CD4-positive, alpha-beta T cell treated with Interleukin-4 for 4 hours (primary cell): Measurements from ENCODE around the gene AGA.

Experiments
- DNase-seq: peaks from one replicate; pipeline ENCODE4 v3.0.0-alpha.2; 2020

Gene AGA

DNA sequence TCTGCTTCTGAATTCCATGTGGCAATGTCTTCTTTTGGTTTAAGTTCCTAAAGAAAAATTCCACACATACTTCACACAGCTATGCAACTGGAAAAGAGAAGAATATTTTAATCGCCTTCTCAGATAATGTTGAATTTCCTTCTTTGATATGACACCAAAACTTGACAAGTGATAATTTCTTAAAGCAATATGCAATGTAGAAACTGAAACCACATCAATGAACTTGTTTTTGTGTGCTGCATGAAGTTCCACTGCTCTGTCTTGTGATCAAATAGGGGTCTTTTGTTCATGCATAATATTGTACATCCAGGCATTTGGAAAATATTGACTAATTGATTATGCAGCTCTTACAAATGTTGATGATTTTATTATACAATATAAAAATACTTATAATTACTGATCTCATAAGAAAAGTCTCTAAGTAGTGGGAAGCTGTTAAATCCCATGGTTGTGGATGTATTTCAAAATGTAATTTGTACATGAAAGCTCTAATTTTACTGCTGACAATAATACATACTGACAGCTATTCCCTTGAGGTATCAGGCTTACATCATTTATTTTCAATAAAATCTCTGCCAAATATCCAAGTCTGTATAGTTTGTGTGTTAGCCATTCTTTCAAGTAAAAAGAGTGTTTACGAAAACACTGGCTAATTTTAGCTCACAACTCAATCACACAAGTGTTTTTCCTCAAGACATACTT lies 56.5 kb downstream of the AGA start:
- no peak for DNase-seq

DNA sequence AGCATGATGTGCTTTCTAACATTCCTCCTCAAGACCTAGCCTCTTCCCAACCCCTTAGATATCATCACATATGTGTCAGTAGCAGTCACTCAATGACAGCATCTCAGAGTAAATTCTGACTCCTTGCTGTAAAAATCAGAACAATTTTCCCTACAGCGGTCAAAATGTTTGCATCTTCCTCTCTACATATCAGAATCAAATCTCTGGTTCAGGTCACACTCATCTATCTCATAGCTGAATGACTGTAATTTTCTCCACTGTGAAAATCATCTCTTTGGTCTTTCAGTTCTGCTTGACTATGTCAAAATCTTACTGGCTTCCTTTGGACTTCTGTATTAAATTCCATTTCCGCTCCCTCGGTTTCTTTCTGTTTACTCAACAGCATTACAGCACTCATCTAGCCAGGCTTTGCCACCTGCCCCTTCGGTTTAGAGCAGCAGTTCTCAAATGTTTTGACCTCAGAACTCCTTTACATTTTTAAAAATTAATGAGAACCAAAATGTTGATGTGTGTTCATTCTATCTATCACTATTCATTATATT lies 57.3 kb downstream of the AGA start:
- DNase-seq = no peak

DNA sequence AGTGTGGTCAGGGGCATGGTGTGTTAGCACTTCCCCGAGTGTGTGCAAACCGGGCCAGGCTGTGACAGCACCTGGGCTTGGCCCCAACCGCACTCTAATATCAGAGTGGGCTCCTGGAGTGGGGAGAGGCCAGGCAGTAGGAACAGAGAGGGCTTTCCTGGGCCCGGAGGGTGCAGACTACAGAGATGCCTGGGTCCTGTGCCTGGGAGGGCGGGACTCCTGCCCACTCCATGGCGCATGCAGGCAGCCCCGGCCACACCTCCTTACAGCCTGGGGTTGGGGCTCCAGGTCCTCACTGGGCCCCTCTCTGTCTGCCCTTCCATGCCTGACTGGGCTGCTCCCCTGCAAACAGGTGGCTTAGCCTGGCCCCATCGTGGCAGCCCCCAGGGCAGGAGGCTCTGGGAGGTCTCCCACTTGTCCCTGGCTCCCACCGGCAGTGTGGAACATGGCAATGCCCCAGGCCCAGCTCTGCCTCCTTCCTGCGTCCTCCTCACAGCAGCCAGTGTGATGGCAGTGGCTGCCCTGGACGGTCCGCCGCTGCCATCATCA lies 60.4 kb downstream of the AGA start:
- no peak for DNase-seq
